Measurements from ENCODE around the gene SCAPER.
"Not testable (repeated sequence)": the region's sequence is repeated elsewhere in the genome, so short reads cannot be mapped to it uniquely, and the experiment has no call there.

SCAPER gene

GRCh38 chr15:76320012-76320411 lies 585.1 kb downstream of the SCAPER start:
- no peak for DNase-seq (ENCODE audit: low read depth, low spot score)

- DNase-seq (ENCODE audit: low read depth, low spot score) = peak; percentile 53
These were observed 591.4 kb downstream of the SCAPER start for GRCh38 chr15:76313731-76314130.

GRCh38 chr15:76313175-76313567 lies 592.0 kb downstream of the SCAPER start:
- DNase-seq (ENCODE audit: low read depth, low spot score) = not testable (repeated sequence)

GRCh38 chr15:76312540-76313174 lies 592.5 kb downstream of the SCAPER start:
- DNase-seq (ENCODE audit: low read depth, low spot score) = peak; percentile 64

- DNase-seq (ENCODE audit: low read depth, low spot score) = peak; percentile 98
These were observed 593.8 kb downstream of the SCAPER start, which contains the start of gene ETFA for GRCh38 chr15:76311100-76311953. ETFA (minus strand) TSS chr15:76311469; CDS start chr15:76311388, 81 bp downstream.

- DNase-seq (ENCODE audit: low read depth, low spot score) = no peak
These were observed 594.6 kb downstream of the SCAPER start for GRCh38 chr15:76310475-76311099.

GRCh38 chr15:76309601-76310330 lies 595.4 kb downstream of the SCAPER start:
- DNase-seq (ENCODE audit: low read depth, low spot score) = peak; percentile 52

- no peak for DNase-seq (ENCODE audit: low read depth, low spot score)
These were observed 601.2 kb downstream of the SCAPER start for GRCh38 chr15:76303909-76304308.

GRCh38 chr15:76299786-76300185 lies 605.4 kb downstream of the SCAPER start:
- no peak for DNase-seq (ENCODE audit: low read depth, low spot score)

- no peak for DNase-seq (ENCODE audit: low read depth, low spot score)
These were observed 606.2 kb downstream of the SCAPER start for GRCh38 chr15:76298986-76299385.

- not testable (repeated sequence) for DNase-seq (ENCODE audit: low read depth, low spot score)
These were observed 607.2 kb downstream of the SCAPER start for GRCh38 chr15:76297951-76298350.

All from ELF-1 (cell line).